GM19372 (cell line): ENCODE measurements around the gene DARS1.
"Not testable (repeated sequence)": the region's sequence is repeated elsewhere in the genome, so short reads cannot be mapped to it uniquely, and the experiment has no call there.

Experiments used
- ATAC-seq: cut with Tn5 transposase; IDR thresholded peaks from one replicate; pipeline ENCODE4 v1.9.1; 2021; ENCODE audit warnings: mild to moderate bottlenecking, low read depth, moderate library complexity; ENCODE audit not compliant: unreplicated experiment

DARS1 gene

GRCh38 chr2:135893374-135893794 lies 92.0 kb downstream of the DARS1 start:
- ATAC-seq: no peak

GRCh38 chr2:135890835-135891234 lies 94.6 kb downstream of the DARS1 start:
- ATAC-seq: no peak

DNA sequence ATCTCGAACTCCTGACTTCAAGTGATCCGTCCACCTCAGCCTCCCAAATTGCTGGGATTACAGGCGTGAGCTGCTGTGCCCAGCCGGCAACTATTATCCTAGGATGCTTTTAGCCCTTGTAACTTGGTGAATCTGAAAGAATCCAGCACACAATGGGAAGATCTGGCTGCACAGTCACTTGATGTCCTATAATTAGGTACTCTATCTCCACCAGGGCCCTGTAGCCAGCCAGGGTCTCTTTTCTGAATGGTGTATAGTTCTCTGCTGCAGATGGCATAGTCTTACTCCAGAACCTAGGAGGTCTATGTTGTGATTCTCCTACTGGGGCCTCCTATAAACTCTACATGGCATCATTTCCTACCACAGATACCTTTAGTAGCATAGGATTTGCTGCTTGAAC lies 95.3 kb downstream of the DARS1 start:
- ATAC-seq: no peak

DNA sequence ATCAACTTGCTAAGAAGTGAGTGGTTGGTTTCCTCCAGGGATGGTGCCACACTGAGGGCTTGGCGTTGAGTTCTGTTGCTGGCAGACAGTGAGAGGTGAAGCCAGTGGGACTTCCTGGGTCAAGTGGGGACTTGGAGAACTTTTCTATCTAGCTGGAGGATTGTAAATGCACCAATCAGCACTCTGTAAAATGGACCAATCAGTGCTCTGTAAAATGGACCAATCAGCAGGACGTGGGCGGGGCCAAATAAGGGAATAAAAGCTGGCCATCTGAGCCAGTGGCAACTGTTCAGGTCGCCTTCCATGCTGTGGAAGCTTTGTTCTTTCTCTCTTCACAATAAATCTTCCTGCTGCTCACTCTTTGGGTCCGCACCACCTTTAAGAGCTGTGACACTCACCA lies 96.8 kb downstream of the DARS1 start:
- ATAC-seq: not testable (repeated sequence)

GRCh38 chr2:135885709-135886108 lies 99.7 kb downstream of the DARS1 start:
- no peak for ATAC-seq

GRCh38 chr2:135882415-135882814 lies 103.0 kb downstream of the DARS1 start:
- no peak for ATAC-seq

- ATAC-seq: not testable (repeated sequence)
Observed at GRCh38 chr2:135876770-135877169, 108.7 kb downstream of the DARS1 start.

GRCh38 chr2:135876066-135876711 lies 109.2 kb downstream of the DARS1 start, which contains the start of gene MCM6:
Gene MCM6, minus strand, starts transcription at chr2:135876443. Its CDS starts 78 bp downstream, at chr2:135876365.
- ATAC-seq: peak; percentile 89

DNA sequence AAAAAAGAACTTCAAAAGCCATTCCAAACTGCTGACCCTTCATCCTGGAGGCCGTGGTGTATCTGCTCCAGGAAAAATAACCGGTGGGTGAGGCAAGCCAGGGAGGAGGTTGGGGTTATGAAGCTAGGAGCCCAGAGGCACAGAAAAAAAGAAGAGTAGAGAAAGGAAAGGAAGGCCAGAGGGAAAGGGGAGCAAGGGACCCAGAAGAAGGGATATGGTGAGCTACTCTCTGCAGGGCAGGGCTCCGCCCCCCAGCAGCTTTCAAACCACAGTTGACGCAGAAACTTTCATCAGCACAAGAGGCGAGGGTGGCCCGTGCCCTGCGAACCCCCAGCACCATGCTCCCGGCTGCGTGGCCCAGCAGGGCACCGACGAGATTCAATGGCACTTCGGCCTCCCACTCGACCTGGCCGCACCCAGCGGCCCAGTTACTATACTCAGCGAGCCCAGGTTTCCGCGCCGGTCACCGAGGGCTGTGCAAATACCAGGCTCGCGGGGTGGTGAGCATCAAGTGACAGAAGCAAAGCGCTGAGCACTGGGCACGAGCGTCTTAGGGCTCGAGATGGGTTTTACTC lies 109.8 kb downstream of the DARS1 start:
- peak; percentile 48 for ATAC-seq

- no peak for ATAC-seq
Observed at GRCh38 chr2:135874777-135875365, 110.6 kb downstream of the DARS1 start.

DNA sequence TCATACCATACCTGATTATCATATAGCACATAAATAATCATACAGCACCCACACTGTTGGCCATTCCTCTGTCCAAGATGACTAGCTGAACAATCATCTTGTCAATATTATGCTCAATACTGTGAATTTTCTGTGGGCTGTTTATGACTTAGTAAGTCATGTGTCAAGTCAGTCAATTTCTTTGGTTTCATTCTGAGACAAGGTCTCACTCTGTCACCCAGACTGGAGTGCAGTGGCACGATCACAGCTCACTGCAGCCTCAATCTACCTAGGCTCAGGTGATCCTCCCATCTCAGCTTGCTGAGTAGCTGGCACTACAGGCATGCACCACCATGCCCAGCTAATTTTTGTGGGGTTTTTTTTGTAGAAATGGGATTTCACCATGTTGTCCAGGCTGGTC lies 114.9 kb downstream of the DARS1 start:
- no peak for ATAC-seq

DNA sequence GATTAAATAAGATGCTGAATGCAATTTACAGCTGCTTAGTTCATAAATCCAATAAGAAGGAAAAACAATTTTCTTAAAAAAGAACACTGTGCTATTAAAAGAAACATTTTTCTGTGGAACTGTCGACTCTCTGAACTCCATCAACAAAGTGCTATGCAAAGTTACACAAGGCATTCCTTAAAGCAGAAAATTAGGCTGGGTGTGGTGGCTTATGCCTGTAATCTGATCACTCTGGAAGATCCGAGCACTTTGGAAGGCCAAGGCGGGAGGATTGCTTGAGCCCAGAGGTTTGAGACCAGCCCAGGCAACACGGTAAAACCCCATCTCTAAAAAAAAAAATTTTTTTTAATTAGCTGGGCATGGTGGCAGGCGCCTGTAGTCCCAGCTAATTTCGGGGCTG lies 122.2 kb downstream of the DARS1 start:
- ATAC-seq: no peak

DNA sequence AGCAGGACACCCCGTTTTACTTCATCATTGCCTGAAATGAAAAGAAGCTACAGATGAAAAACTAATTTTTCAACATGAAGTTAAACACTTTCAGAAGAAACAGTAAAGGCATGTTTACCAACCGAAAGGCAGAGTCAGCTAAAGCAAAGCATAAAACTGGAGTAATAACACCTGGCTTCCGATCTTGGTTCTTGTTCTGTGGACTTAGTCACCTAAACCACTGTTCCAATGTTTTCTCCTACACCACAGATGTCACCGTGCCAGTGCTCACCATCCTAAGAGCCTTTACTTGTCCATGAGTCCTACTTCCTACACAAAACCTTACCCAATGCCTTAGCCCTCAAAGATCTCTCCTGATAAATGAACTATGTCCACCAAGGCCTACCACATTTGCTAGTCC lies 122.7 kb downstream of the DARS1 start:
- no peak for ATAC-seq
